Measurements from ENCODE around the gene HEBP1. TPM values are rescaled to one million over a fixed set of nuclear protein-coding genes. Genes with fewer than 3 reads are reported as not detected.

Gene HEBP1
- polyA plus RNA-seq, 1 donor (not counting 4 experiments of a cell fraction or from before 2014, with no cell fraction given) = 24.8 TPM

GRCh38 chr12:12951504-12951903 is 48.6 kb downstream of the HEBP1 start:
- H3K9ac ChIP-seq (ENCODE audit: control insufficient read depth, extremely low read depth, insufficient read depth, low read length) = no peak overlapping the region
- FAIRE-seq (no peak), DNase-seq (ENCODE audit: low read depth, low spot score) (no peak)
- H3K79me2 ChIP-seq (ENCODE audit: control insufficient read depth, insufficient read depth, low read length) = no peaks in the 10 kb centered on the region
- no peaks in the 10 kb centered on the region for H4K20me1 ChIP-seq (ENCODE audit: control insufficient read depth, extremely low read depth, insufficient read depth, low read length)
- no peaks in the 10 kb centered on the region for H3K27me3 ChIP-seq (ENCODE audit: control insufficient read depth, extremely low read depth, insufficient read depth, low read length)
- no peaks in the 10 kb centered on the region for H3K9me3 ChIP-seq (ENCODE audit: control insufficient read depth, low read depth, low read length)
- dilution Hi-C loops (cut with MboI; ENCODE audit: extremely low pct_ligation_motif_present, low sequenced_read_pairs) = no loop called here
- no peaks in the 10 kb centered on the region for H3K36me3 ChIP-seq (ENCODE audit: control insufficient read depth in 2 of 2, extremely low read depth in 1 of 2, insufficient read depth in 2 of 2, low read length in 2 of 2)
- H3K4me2 ChIP-seq (ENCODE audit: control insufficient read depth, extremely low read depth, insufficient read depth, low read depth, low read length) = no peak overlapping the region
- peaks cover 6% of the 10 kb centered on the region for H3K4me1 ChIP-seq (ENCODE audit: control insufficient read depth, extremely low read depth, insufficient read depth, low read length)
- no peak overlapping the region for H3K4me3 ChIP-seq (ENCODE audit: control insufficient read depth in 2 of 3, extremely low read depth in 1 of 3, insufficient read depth in 2 of 3, low read depth in 1 of 3, low read length in 3 of 3)
- H3K27ac ChIP-seq (ENCODE audit: control insufficient read depth, insufficient read depth, low read length) = no peak overlapping the region
- no peaks in the 10 kb centered on the region for H3K9me1 ChIP-seq (ENCODE audit: control insufficient read depth, extremely low read depth, insufficient read depth, low read length)
- H2AFZ ChIP-seq (ENCODE audit: control insufficient read depth, low read length) = no peak overlapping the region
- TF ChIP-seq EZH2 (IDR thresholded peaks at IDR 0.05; ENCODE audit: low read length) (no peak), CTCF (optimal IDR thresholded peaks at IDR 0.05 in 1 of 3, IDR thresholded peaks at IDR 0.05 in 1 of 3, conservative IDR thresholded peaks at IDR 0.05 in 1 of 3; ENCODE audit: extremely low read depth in 1 of 3, insufficient read depth in 2 of 3, low read length in 3 of 3) (no peak)

GRCh38 chr12:12947902-12948301 is 52.2 kb downstream of the HEBP1 start:
- no peak overlapping the region for H3K4me2 ChIP-seq (ENCODE audit: control insufficient read depth, extremely low read depth, insufficient read depth, low read depth, low read length)
- H3K9me3 ChIP-seq (ENCODE audit: control insufficient read depth, low read depth, low read length) = no peaks in the 10 kb centered on the region
- no peak for DNase-seq (ENCODE audit: low read depth, low spot score)
- H3K4me3 ChIP-seq (ENCODE audit: control insufficient read depth in 2 of 3, extremely low read depth in 1 of 3, insufficient read depth in 2 of 3, low read depth in 1 of 3, low read length in 3 of 3) = no peak overlapping the region
- H3K4me1 ChIP-seq (ENCODE audit: control insufficient read depth, extremely low read depth, insufficient read depth, low read length) = peaks cover 6% of the 10 kb centered on the region
- no peaks in the 10 kb centered on the region for H3K9me1 ChIP-seq (ENCODE audit: control insufficient read depth, extremely low read depth, insufficient read depth, low read length)
- FAIRE-seq = no peak
- no peak overlapping the region for H3K9ac ChIP-seq (ENCODE audit: control insufficient read depth, extremely low read depth, insufficient read depth, low read length)
- H3K36me3 ChIP-seq (ENCODE audit: control insufficient read depth in 2 of 2, extremely low read depth in 1 of 2, insufficient read depth in 2 of 2, low read length in 2 of 2) = peaks cover 0 to 1% of the 10 kb centered on the region in 2 experiments
- dilution Hi-C loops (cut with MboI; ENCODE audit: extremely low pct_ligation_motif_present, low sequenced_read_pairs) = no loop called here
- no peak overlapping the region for H2AFZ ChIP-seq (ENCODE audit: control insufficient read depth, low read length)
- no peak overlapping the region for H3K27ac ChIP-seq (ENCODE audit: control insufficient read depth, insufficient read depth, low read length)
- no peaks in the 10 kb centered on the region for H3K27me3 ChIP-seq (ENCODE audit: control insufficient read depth, extremely low read depth, insufficient read depth, low read length)
- H3K79me2 ChIP-seq (ENCODE audit: control insufficient read depth, insufficient read depth, low read length) = no peaks in the 10 kb centered on the region
- TF ChIP-seq EZH2 (IDR thresholded peaks at IDR 0.05; ENCODE audit: low read length) (no peak), CTCF (optimal IDR thresholded peaks at IDR 0.05 in 1 of 3, IDR thresholded peaks at IDR 0.05 in 1 of 3, conservative IDR thresholded peaks at IDR 0.05 in 1 of 3; ENCODE audit: extremely low read depth in 1 of 3, insufficient read depth in 2 of 3, low read length in 3 of 3) (no peak)
- no peaks in the 10 kb centered on the region for H4K20me1 ChIP-seq (ENCODE audit: control insufficient read depth, extremely low read depth, insufficient read depth, low read length)
